Epithelial cell of proximal tubule (primary cell): Measurements from ENCODE around the gene ARHGEF1. TPM values are rescaled to one million over a fixed set of nuclear protein-coding genes. Genes with fewer than 3 reads are reported as not detected.

Experiments
- DNase-seq: peaks from one replicate; pipeline ENCODE4 v3.0.0-alpha.2; 2011; ENCODE audit warnings: low read depth
- H3K4me3 ChIP-seq: 2 replicates; pipeline ENCODE4 v1.5.1; 2011; ENCODE audit warnings: low read depth, mild to moderate bottlenecking, low read length
- total RNA-seq: library from RNA; depleted of rRNA; stranded (reverse); fragments of >200 nt; gene quantifications from 2 replicates; pipeline ENCODE4 v1.2.3, GENCODE V29; 2015
- TF ChIP-seq, protein P1 (sequence below): conservative IDR thresholded peaks from 2 replicates; pipeline ENCODE4 v1.5.1; 2012; ENCODE audit warnings: low read depth, mild to moderate bottlenecking, low read length

ARHGEF1 gene
- total RNA-seq, 1 donor from 2014 or later = 65.9 TPM

DNA sequence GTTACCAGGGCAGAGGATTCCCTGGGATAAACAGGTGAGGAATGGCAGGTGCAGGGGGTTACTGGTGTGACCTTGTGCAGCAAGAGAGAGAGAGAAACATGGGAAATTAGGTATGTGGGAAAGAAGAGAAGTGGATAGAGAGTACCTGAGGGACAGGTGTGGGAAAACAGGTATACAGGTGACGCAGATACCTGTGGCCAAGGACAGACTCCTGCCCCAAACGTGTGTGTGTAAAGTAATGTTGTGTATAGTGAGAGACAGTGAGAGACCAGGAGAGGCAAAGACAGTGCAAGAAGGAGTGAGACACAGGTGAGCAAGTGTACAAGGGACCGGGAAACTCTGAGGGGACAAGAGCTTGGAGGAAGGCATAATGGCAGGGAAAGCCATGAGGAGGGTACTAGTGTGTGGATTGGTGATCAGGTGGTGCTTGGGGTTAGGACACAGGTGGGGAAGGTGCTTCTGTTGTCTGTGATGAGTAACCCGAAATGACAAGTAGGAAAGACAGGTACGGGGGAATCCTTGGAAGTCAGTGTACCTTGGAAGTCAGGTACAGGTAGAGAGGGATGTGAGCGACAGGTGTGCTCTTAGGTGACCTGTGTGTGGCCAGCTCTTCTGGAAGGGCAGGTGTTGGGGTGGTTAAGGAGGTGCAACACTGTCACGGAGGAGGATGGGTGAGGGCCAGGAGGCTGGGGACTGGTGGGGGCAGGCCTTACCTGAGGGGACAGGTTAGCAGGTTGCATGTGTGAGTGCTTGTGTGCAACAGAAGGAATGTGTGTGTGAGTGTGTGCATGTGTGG lies 42.4 kb downstream of the ARHGEF1 start:
- H3K4me3 ChIP-seq = no peak overlapping the region
- TF ChIP-seq, protein P1, sequence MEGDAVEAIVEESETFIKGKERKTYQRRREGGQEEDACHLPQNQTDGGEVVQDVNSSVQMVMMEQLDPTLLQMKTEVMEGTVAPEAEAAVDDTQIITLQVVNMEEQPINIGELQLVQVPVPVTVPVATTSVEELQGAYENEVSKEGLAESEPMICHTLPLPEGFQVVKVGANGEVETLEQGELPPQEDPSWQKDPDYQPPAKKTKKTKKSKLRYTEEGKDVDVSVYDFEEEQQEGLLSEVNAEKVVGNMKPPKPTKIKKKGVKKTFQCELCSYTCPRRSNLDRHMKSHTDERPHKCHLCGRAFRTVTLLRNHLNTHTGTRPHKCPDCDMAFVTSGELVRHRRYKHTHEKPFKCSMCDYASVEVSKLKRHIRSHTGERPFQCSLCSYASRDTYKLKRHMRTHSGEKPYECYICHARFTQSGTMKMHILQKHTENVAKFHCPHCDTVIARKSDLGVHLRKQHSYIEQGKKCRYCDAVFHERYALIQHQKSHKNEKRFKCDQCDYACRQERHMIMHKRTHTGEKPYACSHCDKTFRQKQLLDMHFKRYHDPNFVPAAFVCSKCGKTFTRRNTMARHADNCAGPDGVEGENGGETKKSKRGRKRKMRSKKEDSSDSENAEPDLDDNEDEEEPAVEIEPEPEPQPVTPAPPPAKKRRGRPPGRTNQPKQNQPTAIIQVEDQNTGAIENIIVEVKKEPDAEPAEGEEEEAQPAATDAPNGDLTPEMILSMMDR = no peak
- no peak for DNase-seq

DNA sequence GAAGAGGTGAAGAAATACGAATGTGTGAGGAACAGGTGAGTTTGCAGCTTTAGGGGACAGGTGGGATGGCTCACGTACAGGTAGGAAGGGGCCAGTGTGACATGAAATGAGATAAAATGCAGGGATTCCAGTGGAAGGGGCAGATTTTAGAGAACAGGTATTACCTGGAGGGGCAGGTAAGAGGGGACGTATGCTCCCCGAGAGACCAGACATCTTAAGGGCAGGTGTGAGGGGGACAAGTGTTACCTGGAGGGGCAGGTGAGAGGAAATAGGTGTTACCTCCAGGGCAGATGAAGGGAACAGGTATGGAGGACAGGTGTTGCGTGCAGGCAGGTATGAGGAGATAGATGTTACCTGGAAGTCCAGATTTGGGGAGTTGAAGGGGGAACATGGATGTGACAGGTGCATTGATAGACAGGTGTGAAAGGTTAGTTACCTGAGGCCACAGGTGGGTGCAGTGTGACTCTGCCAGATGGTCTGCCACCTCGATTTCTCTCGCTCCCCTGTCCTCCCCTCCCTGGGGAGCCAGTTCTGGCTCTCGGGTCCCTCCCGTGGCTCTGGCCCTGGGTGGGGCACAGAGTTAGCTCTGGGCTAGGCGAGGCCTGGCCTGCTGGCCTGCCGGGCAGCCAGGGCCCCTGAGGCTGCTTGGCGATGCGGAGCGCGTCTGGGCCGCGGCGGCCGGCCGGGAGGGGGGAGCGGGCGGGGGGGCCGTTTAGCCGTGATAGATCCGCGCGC lies 43.2 kb downstream of the ARHGEF1 start:
- no peak for DNase-seq
- TF ChIP-seq, protein P1 = no peak
- H3K4me3 ChIP-seq = no peak overlapping the region

DNA sequence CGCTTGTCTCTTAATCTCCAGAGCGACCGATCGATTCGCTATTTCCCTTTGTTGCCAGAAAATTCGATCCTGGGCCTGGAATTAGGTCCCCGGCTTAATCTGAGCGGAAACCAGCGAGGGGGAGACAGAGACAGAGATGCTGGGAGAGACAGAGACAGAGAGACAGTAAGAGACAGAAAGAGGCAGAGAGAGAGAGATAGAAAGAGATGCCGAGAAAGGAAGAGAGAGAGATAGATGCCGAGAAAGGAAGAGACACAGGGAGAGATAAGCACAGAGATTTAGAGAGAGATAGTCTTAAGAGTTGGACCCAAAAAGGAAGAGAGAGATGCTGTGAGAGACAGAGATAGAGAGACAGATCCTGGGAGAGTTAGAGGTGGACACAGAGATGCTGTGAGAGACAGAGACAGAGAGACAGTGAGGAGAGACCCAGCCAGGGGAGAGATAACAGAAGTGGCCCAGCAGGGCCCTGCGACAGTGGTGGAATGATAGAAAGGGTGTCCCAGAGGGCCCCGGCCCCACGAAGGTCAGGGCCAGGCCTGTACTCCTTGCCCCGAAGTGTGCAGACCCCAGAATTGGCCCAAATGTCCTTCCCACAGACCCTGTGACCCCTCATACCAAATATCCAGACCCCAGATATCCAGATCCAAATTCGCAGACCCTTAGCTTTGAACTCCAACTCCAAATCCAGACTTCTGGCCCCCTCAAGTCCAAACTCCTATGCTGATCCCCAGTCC lies 43.9 kb downstream of the ARHGEF1 start:
- no peak overlapping the region for H3K4me3 ChIP-seq
- no peak for DNase-seq
- TF ChIP-seq, protein P1 = no peak

DNA sequence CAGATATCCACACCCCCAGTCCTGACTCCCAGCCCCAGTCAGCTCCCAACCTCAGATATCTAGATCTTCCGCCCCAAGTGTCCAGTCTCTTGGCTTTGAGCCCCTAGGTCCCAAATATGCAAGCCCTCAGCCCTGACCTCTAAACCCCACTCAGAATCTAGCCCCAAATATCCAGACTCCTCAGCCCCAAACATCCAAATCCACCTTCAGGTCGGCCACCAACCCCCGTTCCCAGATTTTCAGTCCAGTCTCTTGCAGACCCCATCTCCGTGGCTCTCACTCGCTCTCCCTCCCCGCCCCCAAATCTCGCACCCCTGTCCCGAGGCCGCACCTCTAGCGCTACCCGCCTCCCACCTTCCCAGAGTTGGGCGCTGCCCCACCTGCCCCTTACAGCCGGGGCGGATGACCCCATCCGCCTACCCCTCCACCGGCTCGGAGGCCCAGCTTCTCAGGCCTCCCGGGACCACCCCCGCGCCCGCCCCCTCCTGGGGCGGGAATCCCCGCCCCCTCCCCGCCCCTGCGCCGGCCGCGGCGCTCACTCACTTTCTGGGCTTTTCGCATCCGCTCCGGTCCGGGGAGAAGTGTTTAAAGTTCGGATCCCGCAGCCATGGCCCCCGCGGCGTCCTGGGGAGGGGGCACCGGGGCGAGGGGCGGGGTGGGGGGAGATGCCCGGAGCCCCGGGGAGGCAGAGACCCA lies 44.7 kb downstream of the ARHGEF1 start:
- peak overlapping the region; percentile 14 for H3K4me3 ChIP-seq
- TF ChIP-seq, protein P1 = no peak
- no peak for DNase-seq

DNA sequence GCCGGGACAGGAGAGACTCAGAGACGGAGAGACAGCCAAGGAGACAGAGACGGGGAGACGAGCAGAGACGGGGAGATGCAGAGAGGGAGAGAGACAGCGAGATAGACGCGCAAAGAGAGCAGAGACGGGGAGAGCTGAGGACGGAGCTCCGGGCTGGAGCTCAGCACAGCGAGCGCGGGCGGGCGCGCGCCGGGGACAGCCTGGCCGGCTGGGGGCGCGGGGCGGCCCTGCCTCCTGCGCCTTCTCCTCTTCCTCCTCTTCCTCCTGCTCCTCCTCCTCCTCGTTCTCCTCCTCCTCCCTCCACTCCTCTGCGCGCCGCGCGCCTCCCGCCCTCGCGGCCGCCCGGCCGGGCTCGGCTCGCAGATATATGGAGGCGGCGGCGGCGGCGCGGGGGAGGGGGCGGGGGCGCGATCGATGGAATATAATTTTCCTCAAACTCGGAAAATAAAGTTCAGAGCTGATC lies 45.3 kb downstream of the ARHGEF1 start, which contains the start of gene ERFL:
Gene ERFL (minus strand): TSS at position 229 of the 463 bp plus-strand sequence. CDS start 15,530 bp downstream, outside the sequence.
- TF ChIP-seq, protein P1 = no peak
- peak within 1 kb of the TSS; percentile 14 for H3K4me3 ChIP-seq
- no peak for DNase-seq
